Mesothelial cell of epicardium (in vitro differentiated cells): ENCODE measurements around the gene WDR7. TPM values are rescaled to one million over a fixed set of nuclear protein-coding genes. Genes with fewer than 3 reads are reported as not detected.

Experiments used
- DNase-seq, 2 experiments: peaks; one replicate each; pipeline ENCODE4 v3.0.0; 2021; ENCODE audit warnings: low spot score in 2 of 2; ENCODE audit not compliant: unreplicated experiment in 2 of 2
- H3K27ac Mint-ChIP-seq: 2 replicates; pipeline ENCODE4 v1.8.0; 2021; ENCODE audit warnings: mixed read lengths
- H3K27me3 Mint-ChIP-seq: 2 replicates; pipeline ENCODE4 v1.8.0; 2021; ENCODE audit warnings: low read depth, mixed read lengths
- H3K36me3 Mint-ChIP-seq: 2 replicates; pipeline ENCODE4 v1.8.0; 2021; ENCODE audit warnings: mixed read lengths
- H3K4me1 Mint-ChIP-seq: 2 replicates; pipeline ENCODE4 v1.8.0; 2021; ENCODE audit warnings: mixed read lengths
- H3K4me3 Mint-ChIP-seq: 2 replicates; pipeline ENCODE4 v1.8.0; 2021; ENCODE audit warnings: mild to moderate bottlenecking, moderate library complexity, mixed read lengths
- H3K9me3 Mint-ChIP-seq: 2 replicates; pipeline ENCODE4 v1.8.0; 2021; ENCODE audit warnings: mixed read lengths
- CTCF ChIP-seq: fragments of 200-600 bp; sonication (generic); IDR thresholded peaks from one replicate; pipeline ENCODE4 v1.5.0; 2021; ENCODE audit warnings: antibody characterized with exemption; ENCODE audit not compliant: unreplicated experiment
- total RNA-seq: library from RNA; stranded (reverse); gene quantifications from 3 replicates; pipeline ENCODE4 v1.2.1, GENCODE V29; 2021

The WDR7 gene
- total RNA-seq, 1 donor from 2014 or later = 28.0 TPM

DNA sequence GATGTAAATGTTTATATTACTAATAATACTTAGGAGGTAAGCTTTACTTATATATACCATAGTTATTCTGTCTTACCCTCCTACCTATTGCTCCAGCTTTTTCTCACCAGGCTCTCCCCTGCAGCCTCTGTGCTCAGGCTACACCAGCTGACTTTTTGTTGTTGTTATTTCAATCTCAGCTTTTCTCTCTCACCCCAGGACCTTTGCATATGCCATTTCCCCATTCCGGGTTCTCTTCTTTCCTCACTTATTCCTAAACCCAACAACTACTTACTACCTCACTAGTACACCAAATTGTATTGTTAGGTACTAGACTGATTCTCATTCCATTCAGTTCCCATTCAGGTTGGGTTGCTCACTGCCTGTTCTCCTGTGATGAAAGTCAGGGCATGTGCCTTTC is 339.5 kb downstream of the WDR7 start:
- no peak for DNase-seq
- Mint-ChIP-seq H3K4me1 (no peaks in the 10 kb centered on the region), H3K4me3 (no peak overlapping the region), H3K9me3 (peaks cover 4% of the 10 kb centered on the region), H3K27me3 (no peaks in the 10 kb centered on the region), H3K36me3 (no peaks in the 10 kb centered on the region), H3K27ac (no peak overlapping the region)
- TF ChIP-seq CTCF = no peak

- no peaks in the 10 kb centered on the region for H3K4me1 Mint-ChIP-seq
- H3K27me3 Mint-ChIP-seq = no peaks in the 10 kb centered on the region
- no peak for TF ChIP-seq CTCF
- no peak overlapping the region for H3K4me3 Mint-ChIP-seq
- H3K36me3 Mint-ChIP-seq = no peaks in the 10 kb centered on the region
- no peak for DNase-seq
- H3K9me3 Mint-ChIP-seq = peaks cover 4% of the 10 kb centered on the region
- no peak overlapping the region for H3K27ac Mint-ChIP-seq
Measured at GRCh38 chr18:56992777-56993176, 341.6 kb downstream of the WDR7 start.

- no peak for TF ChIP-seq CTCF
Measured at GRCh38 chr18:56995579-56996188, 344.5 kb downstream of the WDR7 start.

GRCh38 chr18:56997200-56997599 is 346.0 kb downstream of the WDR7 start:
- TF ChIP-seq CTCF = no peak
- DNase-seq = no peak
- Mint-ChIP-seq H3K36me3 (no peaks in the 10 kb centered on the region), H3K27ac (no peak overlapping the region), H3K4me1 (no peaks in the 10 kb centered on the region), H3K9me3 (no peaks in the 10 kb centered on the region), H3K27me3 (no peaks in the 10 kb centered on the region), H3K4me3 (no peak overlapping the region)

More at GRCh38 chr18:56995579-56996188, 344.5 kb downstream of the WDR7 start:
- peaks cover 3% of the 10 kb centered on the region for H3K9me3 Mint-ChIP-seq
- no peaks in the 10 kb centered on the region for H3K4me1 Mint-ChIP-seq
- no peak overlapping the region for H3K4me3 Mint-ChIP-seq
- H3K27me3 Mint-ChIP-seq = no peaks in the 10 kb centered on the region
- DNase-seq = no peak
- no peak overlapping the region for H3K27ac Mint-ChIP-seq
- no peaks in the 10 kb centered on the region for H3K36me3 Mint-ChIP-seq

DNA sequence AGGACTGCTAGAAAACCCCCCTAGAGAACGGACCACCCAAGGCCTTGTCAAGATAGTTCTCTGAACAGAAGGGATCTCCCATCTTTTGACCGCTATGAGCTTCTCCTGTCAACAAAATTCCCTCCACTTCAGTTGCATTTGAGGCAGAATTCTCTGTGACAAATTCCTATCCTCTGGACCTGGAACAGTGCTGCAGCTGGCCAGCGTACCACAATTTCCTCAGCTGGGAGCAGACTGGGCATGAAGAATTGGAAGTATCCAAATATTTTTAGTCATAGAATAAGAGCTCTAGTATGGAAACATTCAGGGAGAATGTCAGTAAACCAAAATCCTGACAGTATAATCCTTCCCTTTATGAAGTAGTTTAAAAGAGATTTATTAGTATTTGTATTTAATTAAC is 348.7 kb downstream of the WDR7 start:
- Mint-ChIP-seq H3K4me1 (no peaks in the 10 kb centered on the region), H3K27me3 (no peaks in the 10 kb centered on the region), H3K9me3 (no peaks in the 10 kb centered on the region), H3K4me3 (no peak overlapping the region), H3K27ac (no peak overlapping the region), H3K36me3 (no peaks in the 10 kb centered on the region)
- TF ChIP-seq CTCF = no peak
- DNase-seq = no peak

DNA sequence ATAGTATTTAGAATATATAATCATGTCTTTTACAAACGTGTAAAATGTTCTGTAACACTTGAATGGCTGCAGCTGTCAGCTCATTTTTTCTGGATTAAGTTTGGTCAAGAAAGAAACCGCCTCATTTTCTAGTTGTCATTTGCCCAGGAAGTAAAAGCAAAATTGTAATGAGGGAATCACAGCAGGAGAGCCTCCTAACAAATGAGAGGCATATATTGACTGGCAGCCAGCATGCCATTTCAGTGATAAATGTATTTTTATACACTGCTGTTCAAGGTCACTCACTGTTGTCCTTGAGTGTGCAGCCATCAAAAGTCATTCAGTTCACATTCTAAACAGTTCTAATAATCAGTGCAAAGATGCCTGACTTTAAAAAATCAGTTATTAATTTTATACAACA is 351.5 kb downstream of the WDR7 start:
- no peak for TF ChIP-seq CTCF
- Mint-ChIP-seq H3K36me3 (no peaks in the 10 kb centered on the region), H3K27ac (no peak overlapping the region), H3K27me3 (no peaks in the 10 kb centered on the region), H3K4me3 (no peak overlapping the region), H3K4me1 (no peaks in the 10 kb centered on the region), H3K9me3 (no peaks in the 10 kb centered on the region)
- no peak for DNase-seq
